ENCODE data around the gene CACNA1C.

The CACNA1C gene

DNA sequence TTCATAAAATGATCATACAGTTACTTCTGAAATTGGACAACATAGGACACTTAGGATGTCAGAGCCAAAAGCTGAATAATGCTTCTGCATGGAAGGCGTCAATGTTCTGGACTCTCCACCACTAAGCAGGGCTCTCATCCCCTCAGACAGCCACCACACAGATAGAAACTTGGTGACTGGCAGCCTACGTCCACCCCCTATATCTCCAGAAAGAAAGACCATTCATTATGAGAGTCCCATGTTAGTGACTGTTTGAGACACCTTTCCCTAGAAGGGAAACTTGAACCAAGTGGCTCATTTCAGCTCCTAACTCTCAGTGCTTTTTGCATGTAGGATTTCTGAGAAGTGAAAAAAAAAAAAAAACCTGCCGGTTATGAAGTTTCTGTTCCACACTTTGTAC is 491.0 kb downstream of the CACNA1C start:
- Histone ChIP-seq H3K36me3 (ENCODE audit: insufficient read depth, low read length) (no peaks in the 10 kb centered on the region), H2AFZ (ENCODE audit: low read depth, low read length) (no peak overlapping the region), H3K4me2 (ENCODE audit: insufficient read depth, low read length) (no peak overlapping the region), H4K20me1 (ENCODE audit: insufficient read depth, low read length) (no peaks in the 10 kb centered on the region), H3K9ac (ENCODE audit: low read depth, low read length) (no peak overlapping the region), H3K9me3 (ENCODE audit: insufficient read depth, low read length, severe bottlenecking) (no peaks in the 10 kb centered on the region), H3K79me2 (ENCODE audit: insufficient read depth, low read length) (no peaks in the 10 kb centered on the region), H3K4me1 (ENCODE audit: insufficient read depth, low read length) (no peaks in the 10 kb centered on the region), H3K27ac (ENCODE audit: low read length) (no peak overlapping the region), H3K27me3 (ENCODE audit: insufficient read depth, low read length, poor library complexity) (peaks cover 5% of the 10 kb centered on the region), H3K4me3 (ENCODE audit: low read depth in 1 of 2, low read length in 2 of 2) (no peak overlapping the region)
- DNase-seq (no peak), ATAC-seq (ENCODE audit: insufficient read depth, low read depth) (no peak)
- TF ChIP-seq EZH2 (IDR thresholded peaks at IDR 0.05; ENCODE audit: borderline replicate concordance, low read depth, low read length, severe bottlenecking) = no peak
- TF ChIP-seq, protein P1, sequence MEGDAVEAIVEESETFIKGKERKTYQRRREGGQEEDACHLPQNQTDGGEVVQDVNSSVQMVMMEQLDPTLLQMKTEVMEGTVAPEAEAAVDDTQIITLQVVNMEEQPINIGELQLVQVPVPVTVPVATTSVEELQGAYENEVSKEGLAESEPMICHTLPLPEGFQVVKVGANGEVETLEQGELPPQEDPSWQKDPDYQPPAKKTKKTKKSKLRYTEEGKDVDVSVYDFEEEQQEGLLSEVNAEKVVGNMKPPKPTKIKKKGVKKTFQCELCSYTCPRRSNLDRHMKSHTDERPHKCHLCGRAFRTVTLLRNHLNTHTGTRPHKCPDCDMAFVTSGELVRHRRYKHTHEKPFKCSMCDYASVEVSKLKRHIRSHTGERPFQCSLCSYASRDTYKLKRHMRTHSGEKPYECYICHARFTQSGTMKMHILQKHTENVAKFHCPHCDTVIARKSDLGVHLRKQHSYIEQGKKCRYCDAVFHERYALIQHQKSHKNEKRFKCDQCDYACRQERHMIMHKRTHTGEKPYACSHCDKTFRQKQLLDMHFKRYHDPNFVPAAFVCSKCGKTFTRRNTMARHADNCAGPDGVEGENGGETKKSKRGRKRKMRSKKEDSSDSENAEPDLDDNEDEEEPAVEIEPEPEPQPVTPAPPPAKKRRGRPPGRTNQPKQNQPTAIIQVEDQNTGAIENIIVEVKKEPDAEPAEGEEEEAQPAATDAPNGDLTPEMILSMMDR (IDR thresholded peaks at IDR 0.05; ENCODE audit: borderline replicate concordance, extremely low read depth, low read length, poor library complexity, severe bottlenecking) = no peak

DNA sequence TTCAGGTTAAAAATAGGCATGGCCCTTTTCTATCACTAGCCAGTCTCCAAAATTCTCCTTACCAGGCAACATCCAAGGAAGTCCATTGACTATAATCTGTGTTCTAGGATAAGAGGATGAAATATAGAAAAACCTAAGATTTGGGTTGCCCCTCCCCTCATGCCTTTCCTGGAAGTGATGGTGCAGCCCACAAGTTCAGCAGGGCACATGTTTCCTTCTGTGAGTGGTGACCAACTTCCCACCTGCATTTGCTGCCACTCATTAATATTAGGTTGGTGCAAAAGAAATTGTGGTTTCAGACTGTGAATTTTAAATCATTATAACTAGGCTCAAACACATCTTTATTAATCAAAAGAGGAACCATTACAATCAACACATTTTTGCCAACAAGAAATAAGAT is 491.4 kb downstream of the CACNA1C start:
- Histone ChIP-seq H3K27me3 (ENCODE audit: insufficient read depth, low read length, poor library complexity) (peaks cover 5% of the 10 kb centered on the region), H3K79me2 (ENCODE audit: insufficient read depth, low read length) (no peaks in the 10 kb centered on the region), H3K27ac (ENCODE audit: low read length) (no peak overlapping the region), H3K9ac (ENCODE audit: low read depth, low read length) (no peak overlapping the region), H3K4me1 (ENCODE audit: insufficient read depth, low read length) (no peaks in the 10 kb centered on the region), H4K20me1 (ENCODE audit: insufficient read depth, low read length) (no peaks in the 10 kb centered on the region), H3K4me2 (ENCODE audit: insufficient read depth, low read length) (no peak overlapping the region), H2AFZ (ENCODE audit: low read depth, low read length) (no peak overlapping the region), H3K36me3 (ENCODE audit: insufficient read depth, low read length) (no peaks in the 10 kb centered on the region), H3K4me3 (ENCODE audit: low read depth in 1 of 2, low read length in 2 of 2) (no peak overlapping the region), H3K9me3 (ENCODE audit: insufficient read depth, low read length, severe bottlenecking) (no peaks in the 10 kb centered on the region)
- TF ChIP-seq, protein P1 (IDR thresholded peaks at IDR 0.05; ENCODE audit: borderline replicate concordance, extremely low read depth, low read length, poor library complexity, severe bottlenecking) = no peak
- no peak for TF ChIP-seq EZH2 (IDR thresholded peaks at IDR 0.05; ENCODE audit: borderline replicate concordance, low read depth, low read length, severe bottlenecking)
- no peak for ATAC-seq (ENCODE audit: insufficient read depth, low read depth)
- DNase-seq = no peak

DNA sequence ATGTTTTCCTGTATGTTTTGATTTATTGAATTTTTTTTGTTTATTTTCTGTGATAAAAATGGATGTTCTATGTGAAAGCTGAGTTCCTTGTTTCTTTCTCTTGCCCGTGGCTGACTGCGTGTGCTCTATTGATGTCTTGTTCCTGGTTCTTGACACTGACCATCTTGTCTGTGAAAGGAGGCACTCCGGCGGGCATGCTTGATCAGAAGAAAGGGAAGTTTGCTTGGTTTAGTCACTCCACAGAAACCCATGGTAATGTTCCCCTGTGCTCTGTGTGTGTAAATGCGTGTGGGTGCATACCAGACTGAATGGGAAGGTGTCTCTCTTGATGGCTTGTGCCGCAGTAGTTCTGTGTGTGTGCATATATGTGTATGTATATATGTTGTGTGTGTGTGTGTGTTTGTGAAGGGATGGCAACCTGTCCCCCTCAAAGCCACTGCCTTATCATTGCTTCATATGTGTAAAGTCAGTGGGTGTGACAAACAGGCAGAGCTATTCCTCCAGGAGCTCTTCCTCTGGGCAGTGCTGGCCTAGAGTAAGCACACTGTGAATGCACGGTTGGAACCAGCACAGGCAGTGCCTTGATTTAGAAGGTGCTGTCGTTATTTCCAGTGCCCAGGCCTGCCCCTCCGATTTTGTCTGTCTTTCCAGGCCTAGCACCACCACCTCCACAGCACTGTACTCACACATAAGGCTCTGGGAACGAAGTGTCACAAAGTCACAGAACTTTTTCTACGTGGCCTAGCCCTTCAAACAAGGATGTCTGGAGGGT is 494.7 kb downstream of the CACNA1C start:
- Histone ChIP-seq H3K27me3 (ENCODE audit: insufficient read depth, low read length, poor library complexity) (peaks cover 5% of the 10 kb centered on the region), H4K20me1 (ENCODE audit: insufficient read depth, low read length) (no peaks in the 10 kb centered on the region), H3K27ac (ENCODE audit: low read length) (no peak overlapping the region), H3K9ac (ENCODE audit: low read depth, low read length) (no peak overlapping the region), H3K4me1 (ENCODE audit: insufficient read depth, low read length) (no peaks in the 10 kb centered on the region), H2AFZ (ENCODE audit: low read depth, low read length) (no peak overlapping the region), H3K79me2 (ENCODE audit: insufficient read depth, low read length) (no peaks in the 10 kb centered on the region), H3K9me3 (ENCODE audit: insufficient read depth, low read length, severe bottlenecking) (no peaks in the 10 kb centered on the region), H3K36me3 (ENCODE audit: insufficient read depth, low read length) (no peaks in the 10 kb centered on the region), H3K4me3 (ENCODE audit: low read depth in 1 of 2, low read length in 2 of 2) (no peak overlapping the region), H3K4me2 (ENCODE audit: insufficient read depth, low read length) (no peak overlapping the region)
- TF ChIP-seq, protein P1 (IDR thresholded peaks at IDR 0.05; ENCODE audit: borderline replicate concordance, extremely low read depth, low read length, poor library complexity, severe bottlenecking) = no peak
- no peak for TF ChIP-seq EZH2 (IDR thresholded peaks at IDR 0.05; ENCODE audit: borderline replicate concordance, low read depth, low read length, severe bottlenecking)
- ATAC-seq (ENCODE audit: insufficient read depth, low read depth) (no peak), DNase-seq (no peak)

Measured in DND-41 (cell line).